DMS53 (cell line): ENCODE results near the gene ZNF366.

Source experiments
- DNase-seq: peaks from one replicate; lab custom pipeline; 2025; lab: John Stamatoyannopoulos, UW

Gene ZNF366

GRCh38 chr5:72507231-72507906 lies at the start of gene ZNF366:
Gene ZNF366 (minus strand): TSS chr5:72507410. CDS start chr5:72461496, 45,914 bp downstream.
- DNase-seq = no peak

- DNase-seq = peak; percentile 91
Measured at GRCh38 chr5:72556351-72557166, 49.3 kb upstream of the ZNF366 start.

- DNase-seq = peak; percentile 54
Measured at GRCh38 chr5:72555871-72556270, 48.7 kb upstream of the ZNF366 start.

- DNase-seq = no peak
Measured at GRCh38 chr5:72554897-72555296, 47.7 kb upstream of the ZNF366 start.

GRCh38 chr5:72552041-72552557 lies 44.9 kb upstream of the ZNF366 start:
- DNase-seq = no peak

- no peak for DNase-seq
Measured at GRCh38 chr5:72550595-72550994, 43.4 kb upstream of the ZNF366 start.

- DNase-seq = no peak
Measured at GRCh38 chr5:72543811-72544210, 36.6 kb upstream of the ZNF366 start.

GRCh38 chr5:72543365-72543764 lies 36.2 kb upstream of the ZNF366 start:
- no peak for DNase-seq

- no peak for DNase-seq
Measured at GRCh38 chr5:72542695-72543094, 35.5 kb upstream of the ZNF366 start.

GRCh38 chr5:72541501-72542225 lies 34.5 kb upstream of the ZNF366 start:
- DNase-seq = no peak

- no peak for DNase-seq
Measured at GRCh38 chr5:72540759-72541438, 33.7 kb upstream of the ZNF366 start.

GRCh38 chr5:72539726-72540125 lies 32.5 kb upstream of the ZNF366 start:
- DNase-seq = no peak

GRCh38 chr5:72539038-72539437 lies 31.8 kb upstream of the ZNF366 start:
- DNase-seq = peak; percentile 86

GRCh38 chr5:72537166-72537565 lies 30.0 kb upstream of the ZNF366 start:
- peak; percentile 24 for DNase-seq

GRCh38 chr5:72531496-72532190 lies 24.4 kb upstream of the ZNF366 start:
- DNase-seq = no peak

GRCh38 chr5:72530196-72530595 lies 23.0 kb upstream of the ZNF366 start:
- DNase-seq = no peak

- DNase-seq = no peak
Measured at GRCh38 chr5:72529383-72529782, 22.2 kb upstream of the ZNF366 start.

GRCh38 chr5:72525816-72526215 lies 18.6 kb upstream of the ZNF366 start:
- DNase-seq = no peak

- peak; percentile 76 for DNase-seq
Measured at GRCh38 chr5:72523960-72524582, 16.9 kb upstream of the ZNF366 start.

- no peak for DNase-seq
Measured at GRCh38 chr5:72522607-72523006, 15.4 kb upstream of the ZNF366 start.

GRCh38 chr5:72519111-72519510 lies 11.9 kb upstream of the ZNF366 start:
- no peak for DNase-seq
